Heart left ventricle (tissue), 13 donors: Measurements from ENCODE around the gene GCM1.

Experiments used
- CTCF ChIP-seq, 12 donors: fragments of 200-600 bp; sonication (generic) in 4 of 12; IDR thresholded peaks; one replicate each; pipeline versions ENCODE4 v1.5.0 to v1.8.0; 2018 to 2022; ENCODE audit warnings: antibody characterized with exemption in 12 of 12, mild to moderate bottlenecking in 5 of 12
- POLR2A ChIP-seq, 2 donors: fragments of 450-650 bp; IDR thresholded peaks; one replicate each; pipeline ENCODE4 v1.6.1; 2017; ENCODE audit warnings: antibody characterized with exemption in 2 of 2, mild to moderate bottlenecking in 2 of 2, moderate library complexity in 2 of 2
- donor health status: ischemic (EF 13 %, LVEDD 7.1; RV severe dilation, severe dysfunction).
- donor health status: DM: no; HTN: yes; CAD: no.
- donor health status: DM: no; HTN: no; CAD: no.
- donor health status: ischemic (EF 25% LVEDD 6.9; RV normal size, moderate dysfunction).
- donor health status: ischemic (EF 25% LVEDD 5.7; RV mildly dilated, moderate dysfunction).
- donor health status: ischemic (EF 35%, LVEDD 5.7; RV mildly dilated, moderate dysfunction).
- donor health status: nonischemic (EF 11% LVEDD 7.7; RV severe dilation, severe dysfunction).
- donor health status: DM: yes; HTN: yes; CAD: no.
- donor health status: PGD.
- donor health status: ischemic (EF 29% LVEDD 5.4; RV normal size, mild dysfunction).
- donor health status: nonischemic (EF 23%, LVEDD 6.1; RV moderate dilation, normal function).

- TF ChIP-seq CTCF (IDR thresholded peaks at IDR 0.05), result no peak
- no peak for TF ChIP-seq POLR2A (IDR thresholded peaks at IDR 0.05)
These were observed 30.3 kb upstream of the GCM1 start for GRCh38 chr6:53178837-53179432.
